Measurements from ENCODE around the gene CUL4A. TPM values are rescaled to one million over a fixed set of nuclear protein-coding genes. Genes with fewer than 3 reads are reported as not detected.
"Not testable (repeated sequence)": the region's sequence is repeated elsewhere in the genome, so short reads cannot be mapped to it uniquely, and the experiment has no call there.

CUL4A gene
- total RNA-seq, 1 experiment from 2014 or later: 97.1 TPM

- Histone ChIP-seq H3K9ac (ENCODE audit: low read length) (peak overlapping the region; percentile 93), H3K79me2 (ENCODE audit: low read length) (peaks cover 55% of the 10 kb centered on the region), H3K4me2 (ENCODE audit: low read depth, low read length, poor library complexity, severe bottlenecking) (peak overlapping the region; percentile 98), H3K27me3 (ENCODE audit: low read length) (no peaks in the 10 kb centered on the region), H4K20me1 (ENCODE audit: insufficient read depth, low read depth, low read length) (peaks cover 34% of the 10 kb centered on the region), H3K4me3 (ENCODE audit: low read length) (peak overlapping the region; percentile 92), H3K27ac (ENCODE audit: low read length) (no peak overlapping the region), H3K9me3 (ENCODE audit: low read length) (no peaks in the 10 kb centered on the region), H3K4me1 (ENCODE audit: low read length) (peaks cover 35% of the 10 kb centered on the region), H3K36me3 (ENCODE audit: insufficient read depth, low read length) (no peaks in the 10 kb centered on the region), H3K9me2 (replicated peaks; ENCODE audit: insufficient read depth, low read length) (no peaks in the 10 kb centered on the region), H2AFZ (ENCODE audit: low read length) (no peak overlapping the region)
- no peak for DNase-seq
Measured at GRCh38 chr13:113298043-113298945, 88.9 kb downstream of the CUL4A start.

GRCh38 chr13:113299951-113300350, 90.5 kb downstream of the CUL4A start:
- Histone ChIP-seq H3K9me2 (replicated peaks; ENCODE audit: insufficient read depth, low read length) (no peaks in the 10 kb centered on the region), H2AFZ (ENCODE audit: low read length) (no peak overlapping the region), H3K9ac (ENCODE audit: low read length) (no peak overlapping the region), H3K4me1 (ENCODE audit: low read length) (peaks cover 35% of the 10 kb centered on the region), H3K4me3 (ENCODE audit: low read length) (no peak overlapping the region), H3K27me3 (ENCODE audit: low read length) (no peaks in the 10 kb centered on the region), H3K27ac (ENCODE audit: low read length) (no peak overlapping the region), H4K20me1 (ENCODE audit: insufficient read depth, low read depth, low read length) (peaks cover 43% of the 10 kb centered on the region), H3K79me2 (ENCODE audit: low read length) (peaks cover 71% of the 10 kb centered on the region), H3K4me2 (ENCODE audit: low read depth, low read length, poor library complexity, severe bottlenecking) (peak overlapping the region; percentile 5), H3K36me3 (ENCODE audit: insufficient read depth, low read length) (no peaks in the 10 kb centered on the region), H3K9me3 (ENCODE audit: low read length) (no peaks in the 10 kb centered on the region)
- DNase-seq: peak; percentile 91

GRCh38 chr13:113302986-113303385, 93.6 kb downstream of the CUL4A start:
- DNase-seq: no peak
- no peak overlapping the region for H3K4me2 ChIP-seq (ENCODE audit: low read depth, low read length, poor library complexity, severe bottlenecking)
- H2AFZ ChIP-seq (ENCODE audit: low read length): no peak overlapping the region
- H3K36me3 ChIP-seq (ENCODE audit: insufficient read depth, low read length): no peaks in the 10 kb centered on the region
- no peaks in the 10 kb centered on the region for H3K9me2 ChIP-seq (replicated peaks; ENCODE audit: insufficient read depth, low read length)
- H3K4me1 ChIP-seq (ENCODE audit: low read length): peaks cover 22% of the 10 kb centered on the region
- H3K9ac ChIP-seq (ENCODE audit: low read length): no peak overlapping the region
- H3K27ac ChIP-seq (ENCODE audit: low read length): no peak overlapping the region
- H3K27me3 ChIP-seq (ENCODE audit: low read length): no peaks in the 10 kb centered on the region
- no peak overlapping the region for H3K4me3 ChIP-seq (ENCODE audit: low read length)
- H4K20me1 ChIP-seq (ENCODE audit: insufficient read depth, low read depth, low read length): peaks cover 49% of the 10 kb centered on the region
- H3K9me3 ChIP-seq (ENCODE audit: low read length): no peaks in the 10 kb centered on the region
- H3K79me2 ChIP-seq (ENCODE audit: low read length): peaks cover 84% of the 10 kb centered on the region

- no peak overlapping the region for H3K4me3 ChIP-seq (ENCODE audit: low read length)
- no peaks in the 10 kb centered on the region for H3K9me2 ChIP-seq (replicated peaks; ENCODE audit: insufficient read depth, low read length)
- peaks cover 13% of the 10 kb centered on the region for H3K4me1 ChIP-seq (ENCODE audit: low read length)
- H2AFZ ChIP-seq (ENCODE audit: low read length): no peak overlapping the region
- no peaks in the 10 kb centered on the region for H3K9me3 ChIP-seq (ENCODE audit: low read length)
- peaks cover 73% of the 10 kb centered on the region for H3K79me2 ChIP-seq (ENCODE audit: low read length)
- H3K36me3 ChIP-seq (ENCODE audit: insufficient read depth, low read length): no peaks in the 10 kb centered on the region
- no peak for DNase-seq
- H3K27ac ChIP-seq (ENCODE audit: low read length): no peak overlapping the region
- peaks cover 42% of the 10 kb centered on the region for H4K20me1 ChIP-seq (ENCODE audit: insufficient read depth, low read depth, low read length)
- no peaks in the 10 kb centered on the region for H3K27me3 ChIP-seq (ENCODE audit: low read length)
- H3K4me2 ChIP-seq (ENCODE audit: low read depth, low read length, poor library complexity, severe bottlenecking): no peak overlapping the region
- H3K9ac ChIP-seq (ENCODE audit: low read length): no peak overlapping the region
Measured at GRCh38 chr13:113304121-113304520, 94.7 kb downstream of the CUL4A start.

- no peak overlapping the region for H3K27ac ChIP-seq (ENCODE audit: low read length)
- H3K27me3 ChIP-seq (ENCODE audit: low read length): no peaks in the 10 kb centered on the region
- no peak overlapping the region for H2AFZ ChIP-seq (ENCODE audit: low read length)
- peaks cover 3% of the 10 kb centered on the region; the same call in 1 of the 2 replicates for H3K4me1 ChIP-seq (ENCODE audit: low read length)
- peaks cover 4% of the 10 kb centered on the region; the same call in 1 of the 2 replicates for H3K36me3 ChIP-seq (ENCODE audit: insufficient read depth, low read length)
- no peak overlapping the region for H3K4me3 ChIP-seq (ENCODE audit: low read length)
- DNase-seq: no peak
- no peaks in the 10 kb centered on the region for H3K9me2 ChIP-seq (replicated peaks; ENCODE audit: insufficient read depth, low read length)
- peaks cover 62% of the 10 kb centered on the region for H3K79me2 ChIP-seq (ENCODE audit: low read length)
- no peaks in the 10 kb centered on the region for H3K9me3 ChIP-seq (ENCODE audit: low read length)
- H3K9ac ChIP-seq (ENCODE audit: low read length): no peak overlapping the region
- H4K20me1 ChIP-seq (ENCODE audit: insufficient read depth, low read depth, low read length): peaks cover 36% of the 10 kb centered on the region
- H3K4me2 ChIP-seq (ENCODE audit: low read depth, low read length, poor library complexity, severe bottlenecking): no peak overlapping the region
Measured at GRCh38 chr13:113305208-113305607, 95.8 kb downstream of the CUL4A start.

GRCh38 chr13:113307491-113307890, 98.1 kb downstream of the CUL4A start:
- H3K9me3 ChIP-seq (ENCODE audit: low read length): no peaks in the 10 kb centered on the region
- DNase-seq: no peak
- H3K27ac ChIP-seq (ENCODE audit: low read length): no peak overlapping the region
- H3K4me1 ChIP-seq (ENCODE audit: low read length): no peaks in the 10 kb centered on the region
- H2AFZ ChIP-seq (ENCODE audit: low read length): no peak overlapping the region
- H3K9me2 ChIP-seq (replicated peaks; ENCODE audit: insufficient read depth, low read length): no peaks in the 10 kb centered on the region
- no peaks in the 10 kb centered on the region for H3K27me3 ChIP-seq (ENCODE audit: low read length)
- H3K79me2 ChIP-seq (ENCODE audit: low read length): peaks cover 44% of the 10 kb centered on the region
- H4K20me1 ChIP-seq (ENCODE audit: insufficient read depth, low read depth, low read length): peaks cover 26% of the 10 kb centered on the region
- peaks cover 4% of the 10 kb centered on the region; the same call in 1 of the 2 replicates for H3K36me3 ChIP-seq (ENCODE audit: insufficient read depth, low read length)
- H3K4me2 ChIP-seq (ENCODE audit: low read depth, low read length, poor library complexity, severe bottlenecking): no peak overlapping the region
- no peak overlapping the region for H3K9ac ChIP-seq (ENCODE audit: low read length)
- no peak overlapping the region for H3K4me3 ChIP-seq (ENCODE audit: low read length)

- Histone ChIP-seq H3K4me2 (ENCODE audit: low read depth, low read length, poor library complexity, severe bottlenecking) (no peak overlapping the region), H3K9me2 (replicated peaks; ENCODE audit: insufficient read depth, low read length) (no peaks in the 10 kb centered on the region), H3K9ac (ENCODE audit: low read length) (no peak overlapping the region), H3K79me2 (ENCODE audit: low read length) (peaks cover 29% of the 10 kb centered on the region), H3K4me3 (ENCODE audit: low read length) (no peak overlapping the region), H2AFZ (ENCODE audit: low read length) (no peak overlapping the region), H3K4me1 (ENCODE audit: low read length) (no peaks in the 10 kb centered on the region), H3K36me3 (ENCODE audit: insufficient read depth, low read length) (peaks cover 4% of the 10 kb centered on the region; the same call in 1 of the 2 replicates), H3K27ac (ENCODE audit: low read length) (no peak overlapping the region), H3K9me3 (ENCODE audit: low read length) (no peaks in the 10 kb centered on the region), H4K20me1 (ENCODE audit: insufficient read depth, low read depth, low read length) (peaks cover 9% of the 10 kb centered on the region; the same call in 1 of the 2 replicates), H3K27me3 (ENCODE audit: low read length) (no peaks in the 10 kb centered on the region)
- DNase-seq: no peak
Measured at GRCh38 chr13:113309473-113309872, 100.1 kb downstream of the CUL4A start.

- H3K9me2 ChIP-seq (replicated peaks; ENCODE audit: insufficient read depth, low read length); DNase-seq; H2AFZ ChIP-seq (ENCODE audit: low read length); H3K9ac ChIP-seq (ENCODE audit: low read length); H3K27ac ChIP-seq (ENCODE audit: low read length); H3K4me3 ChIP-seq (ENCODE audit: low read length); H3K9me3 ChIP-seq (ENCODE audit: low read length); H4K20me1 ChIP-seq (ENCODE audit: insufficient read depth, low read depth, low read length); H3K79me2 ChIP-seq (ENCODE audit: low read length); H3K27me3 ChIP-seq (ENCODE audit: low read length); H3K4me2 ChIP-seq (ENCODE audit: low read depth, low read length, poor library complexity, severe bottlenecking); H3K4me1 ChIP-seq (ENCODE audit: low read length); H3K36me3 ChIP-seq (ENCODE audit: insufficient read depth, low read length): not testable (repeated sequence)
Measured at GRCh38 chr13:113314112-113314511, 104.7 kb downstream of the CUL4A start.

All from Karpas-422 (cell line).